ENCODE data around the gene UGT2B11.
"Not testable (repeated sequence)": the region's sequence is repeated elsewhere in the genome, so short reads cannot be mapped to it uniquely, and the experiment has no call there.

The UGT2B11 gene

DNA sequence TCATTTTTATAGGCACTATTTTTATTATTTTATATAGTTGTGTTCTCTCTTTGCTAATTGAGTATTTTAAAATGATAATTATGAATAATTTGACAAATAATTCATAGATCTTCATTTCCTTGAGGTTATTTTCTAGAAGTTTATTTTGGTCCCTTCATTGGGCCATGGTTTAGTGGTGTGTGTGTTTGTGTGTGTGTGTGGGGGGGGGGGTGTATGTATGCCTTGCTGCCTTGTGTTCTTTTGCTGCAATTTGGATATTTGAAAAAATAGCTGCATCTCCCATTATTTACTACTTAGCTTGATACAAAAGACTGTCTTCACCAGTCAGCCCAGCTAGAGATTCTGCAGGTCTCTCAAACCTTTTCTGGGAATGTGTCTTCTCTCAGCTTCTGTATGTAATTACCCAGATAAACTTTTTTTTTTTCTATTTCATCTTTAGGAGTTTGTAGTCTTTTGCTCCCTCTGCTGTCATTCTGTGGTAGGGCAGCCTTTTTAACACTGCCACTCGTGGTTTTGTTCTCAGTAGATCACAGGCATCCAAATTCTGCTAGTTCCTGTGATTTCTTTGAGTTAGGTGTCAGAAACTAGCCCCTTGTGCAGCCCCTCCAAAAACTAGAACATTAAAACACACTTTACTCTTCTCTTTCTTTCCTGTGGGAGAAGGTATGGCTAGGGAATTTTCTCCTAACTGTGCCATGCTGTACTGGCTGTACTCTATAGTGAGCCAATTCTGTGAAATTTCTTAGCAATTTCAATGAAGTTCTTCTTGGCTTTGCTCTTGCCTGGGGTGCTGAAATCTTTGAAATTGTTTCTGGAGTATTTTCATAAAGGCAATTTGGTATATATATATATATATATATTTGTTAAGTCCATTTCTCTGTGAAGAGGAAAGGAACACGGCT is 44.1 kb downstream of the UGT2B11 start:
- DNase-seq (ENCODE audit: low read depth); H3K4me3 ChIP-seq (ENCODE audit: control insufficient read depth, low read depth, low read length): not testable (repeated sequence)
- TF ChIP-seq, protein P1, sequence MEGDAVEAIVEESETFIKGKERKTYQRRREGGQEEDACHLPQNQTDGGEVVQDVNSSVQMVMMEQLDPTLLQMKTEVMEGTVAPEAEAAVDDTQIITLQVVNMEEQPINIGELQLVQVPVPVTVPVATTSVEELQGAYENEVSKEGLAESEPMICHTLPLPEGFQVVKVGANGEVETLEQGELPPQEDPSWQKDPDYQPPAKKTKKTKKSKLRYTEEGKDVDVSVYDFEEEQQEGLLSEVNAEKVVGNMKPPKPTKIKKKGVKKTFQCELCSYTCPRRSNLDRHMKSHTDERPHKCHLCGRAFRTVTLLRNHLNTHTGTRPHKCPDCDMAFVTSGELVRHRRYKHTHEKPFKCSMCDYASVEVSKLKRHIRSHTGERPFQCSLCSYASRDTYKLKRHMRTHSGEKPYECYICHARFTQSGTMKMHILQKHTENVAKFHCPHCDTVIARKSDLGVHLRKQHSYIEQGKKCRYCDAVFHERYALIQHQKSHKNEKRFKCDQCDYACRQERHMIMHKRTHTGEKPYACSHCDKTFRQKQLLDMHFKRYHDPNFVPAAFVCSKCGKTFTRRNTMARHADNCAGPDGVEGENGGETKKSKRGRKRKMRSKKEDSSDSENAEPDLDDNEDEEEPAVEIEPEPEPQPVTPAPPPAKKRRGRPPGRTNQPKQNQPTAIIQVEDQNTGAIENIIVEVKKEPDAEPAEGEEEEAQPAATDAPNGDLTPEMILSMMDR (IDR thresholded peaks at IDR 0.05; ENCODE audit: control insufficient read depth, insufficient read depth, low read depth, low read length, missing control alignments), result peak; percentile 28

DNA sequence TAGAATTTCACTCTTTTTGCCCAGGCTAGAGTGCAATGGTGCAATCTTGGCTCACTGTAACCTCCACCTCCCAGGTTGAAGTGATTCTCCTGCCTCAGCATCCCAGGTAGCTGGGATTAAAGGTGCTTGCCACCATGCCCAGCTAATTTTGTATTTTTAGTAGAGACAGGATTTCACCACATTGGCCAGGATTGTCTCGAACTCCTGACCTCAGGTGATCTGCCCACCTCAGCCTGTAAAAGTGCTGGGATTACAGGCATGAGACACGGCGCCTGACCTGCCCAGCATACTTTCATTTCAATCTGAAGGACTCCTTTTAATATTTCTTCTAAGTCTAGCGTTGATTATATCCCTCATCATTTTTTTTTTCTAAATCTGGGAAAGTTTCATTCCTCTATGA is 45.4 kb downstream of the UGT2B11 start:
- not testable (repeated sequence) for DNase-seq (ENCODE audit: low read depth); H3K4me3 ChIP-seq (ENCODE audit: control insufficient read depth, low read depth, low read length)

DNA sequence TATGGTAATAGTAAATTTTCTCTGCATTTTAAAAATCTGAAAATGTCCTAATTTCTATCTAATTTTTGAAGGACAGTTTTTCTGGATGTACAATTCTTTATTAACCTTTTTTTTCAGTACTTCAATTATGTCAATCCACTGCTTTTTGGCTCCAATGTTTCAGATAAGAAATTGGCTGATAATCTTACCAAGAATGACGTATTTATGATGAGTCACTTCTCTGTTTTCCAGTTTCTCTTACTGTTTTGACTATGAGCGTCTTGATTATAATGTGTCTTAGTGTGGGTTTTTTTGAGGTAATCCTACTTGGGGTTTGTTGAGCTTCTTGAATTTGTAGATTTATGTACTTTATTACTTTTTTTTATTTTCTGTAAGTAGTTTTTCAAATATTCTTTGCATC is 47.2 kb downstream of the UGT2B11 start:
- no peak overlapping the region for H3K4me3 ChIP-seq (ENCODE audit: control insufficient read depth, low read depth, low read length)
- no peak for DNase-seq (ENCODE audit: low read depth)
- TF ChIP-seq, protein P1 (IDR thresholded peaks at IDR 0.05; ENCODE audit: control insufficient read depth, insufficient read depth, low read depth, low read length, missing control alignments), result no peak

DNA sequence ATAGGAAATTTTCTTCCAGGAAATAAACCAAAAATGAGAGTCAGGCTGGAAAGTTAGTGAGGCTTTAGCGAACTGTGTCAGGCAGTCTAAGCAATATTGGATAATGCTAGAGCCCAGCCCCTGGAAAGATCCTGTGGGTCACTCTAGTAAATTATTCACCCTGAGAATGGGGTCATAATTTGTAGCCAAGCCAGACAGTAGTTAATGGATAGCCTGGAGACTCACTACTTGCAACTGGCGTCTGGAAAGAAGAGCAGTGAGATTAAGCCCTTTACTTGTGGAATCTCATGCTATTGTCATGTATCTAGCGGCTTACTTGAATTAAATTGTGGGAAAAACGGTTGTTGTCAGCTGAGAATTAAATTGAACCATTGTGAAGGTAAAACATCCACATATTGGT is 48.2 kb downstream of the UGT2B11 start:
- H3K4me3 ChIP-seq (ENCODE audit: control insufficient read depth, low read depth, low read length); DNase-seq (ENCODE audit: low read depth): not testable (repeated sequence)

DNA sequence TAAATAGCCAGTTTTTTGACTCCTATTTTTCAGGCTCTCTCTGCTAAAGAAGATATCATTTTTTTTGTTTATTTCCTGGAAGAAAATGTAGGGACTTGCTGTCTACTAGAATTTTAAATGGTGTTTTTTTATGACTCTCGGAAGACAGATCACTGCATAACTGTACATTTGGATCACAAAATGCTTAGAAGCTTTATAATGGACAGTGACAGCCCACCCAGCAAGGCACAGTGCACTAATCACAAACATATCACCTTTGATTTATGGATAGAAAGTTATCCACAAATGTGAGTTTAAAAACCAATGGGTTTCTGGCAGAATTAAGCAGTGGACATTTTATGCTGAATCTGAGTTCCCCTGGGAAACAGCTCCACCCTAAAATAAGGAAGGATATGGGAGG is 48.8 kb downstream of the UGT2B11 start:
- not testable (repeated sequence) for H3K4me3 ChIP-seq (ENCODE audit: control insufficient read depth, low read depth, low read length); DNase-seq (ENCODE audit: low read depth)

DNA sequence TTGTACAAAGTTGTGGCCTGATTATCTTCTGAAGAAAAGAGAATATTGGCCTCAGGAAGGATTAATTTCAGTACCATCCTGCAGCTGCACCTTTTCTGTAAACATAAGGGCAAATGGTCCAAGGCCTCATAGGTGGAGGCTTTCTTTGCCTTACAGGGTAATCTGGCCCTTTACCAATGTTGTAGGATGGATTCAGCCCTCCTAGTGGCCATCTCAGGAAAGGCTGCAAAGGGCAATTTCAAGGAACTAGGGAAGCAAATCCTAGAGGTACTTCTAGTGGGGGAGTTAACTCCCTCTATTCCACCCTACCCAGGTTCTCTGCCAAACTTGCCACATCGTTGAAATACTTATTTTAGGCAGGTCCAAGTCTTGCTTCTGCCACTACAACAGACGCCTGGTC is 57.6 kb downstream of the UGT2B11 start:
- no peak for DNase-seq (ENCODE audit: low read depth)
- TF ChIP-seq, protein P1 (IDR thresholded peaks at IDR 0.05; ENCODE audit: control insufficient read depth, insufficient read depth, low read depth, low read length, missing control alignments), result no peak

DNA sequence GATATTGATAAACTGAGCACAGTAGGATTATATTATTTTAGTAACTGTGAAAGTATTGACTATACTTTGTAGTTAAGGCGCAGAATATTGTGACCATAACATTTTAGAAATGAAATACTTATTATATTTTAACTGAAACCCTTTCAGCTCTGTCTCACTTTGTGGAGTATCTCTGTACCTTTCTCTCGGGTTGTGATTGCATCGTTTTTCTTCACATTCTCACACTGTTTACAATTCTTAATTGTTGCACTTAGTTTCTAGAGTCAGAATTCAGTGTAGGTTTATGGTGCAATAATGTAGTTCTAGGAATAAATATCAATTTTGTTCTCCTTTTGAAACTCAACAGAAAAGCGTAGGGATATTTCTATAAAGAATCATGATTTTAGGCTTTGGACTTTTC is 60.5 kb downstream of the UGT2B11 start:
- H3K4me3 ChIP-seq (ENCODE audit: control insufficient read depth, low read depth, low read length), result no peak overlapping the region
- TF ChIP-seq, protein P1 (IDR thresholded peaks at IDR 0.05; ENCODE audit: control insufficient read depth, insufficient read depth, low read depth, low read length, missing control alignments), result no peak
- no peak for DNase-seq (ENCODE audit: low read depth)

More for the DNA sequence above, 57.6 kb downstream of the UGT2B11 start:
- H3K4me3 ChIP-seq (ENCODE audit: control insufficient read depth, low read depth, low read length), result no peak overlapping the region
